K562 (cell line): ENCODE measurements around the gene TMEM187. TPM values are rescaled to one million over a fixed set of nuclear protein-coding genes. Genes with fewer than 3 reads are reported as not detected.

Experiments
- ARID1B ChIP-seq: fragments of 450-650 bp; IDR thresholded peaks from 2 replicates; pipeline ENCODE4 v1.6.1; 2016; ENCODE audit warnings: antibody characterized with exemption, mild to moderate bottlenecking, inconsistent platforms
- ATF3 ChIP-seq, 2 experiments: fragments of 450-650 bp in 1 of 2; sonication (generic) in 1 of 2; formaldehyde crosslinking in 1 of 2; IDR thresholded peaks in 1 of 2; conservative IDR thresholded peaks in 1 of 2; 2 replicates each; pipeline versions ENCODE4 v1.6.1 to v1.8.1; 2016 to 2023; ENCODE audit warnings: mild to moderate bottlenecking in 2 of 2, moderate library complexity in 2 of 2, inconsistent platforms in 1 of 2, missing genetic modification reagents in 1 of 2
- CBX8 ChIP-seq: fragments of 200-600 bp; sonication (generic); IDR thresholded peaks from 2 replicates; pipeline ENCODE4 v1.6.1; 2012; ENCODE audit warnings: borderline replicate concordance, mixed run types, low read depth, mild to moderate bottlenecking, moderate library complexity, mixed read lengths, low read length, control low read depth, inconsistent platforms; ENCODE audit not compliant: poor library complexity, severe bottlenecking; ENCODE audit errors: extremely low read depth
- CHD1 ChIP-seq: fragments of 200-600 bp; sonication (generic); IDR thresholded peaks from one replicate; pipeline ENCODE4 v1.6.1; 2012; ENCODE audit warnings: mild to moderate bottlenecking, moderate library complexity, low read length, inconsistent platforms
- CSDE1 ChIP-seq, 2 experiments: fragments of 450-650 bp; IDR thresholded peaks; 2 replicates each; pipeline ENCODE4 v1.6.1; 2016; ENCODE audit warnings: mild to moderate bottlenecking in 1 of 2
- DACH1 ChIP-seq: fragments of 450-650 bp; IDR thresholded peaks from 2 replicates; pipeline ENCODE4 v1.6.1; 2018; ENCODE audit not compliant: partially characterized antibody
- DNMT1 ChIP-seq: fragments of 450-650 bp; IDR thresholded peaks from 2 replicates; pipeline ENCODE4 v1.6.1; 2016; ENCODE audit warnings: antibody characterized with exemption, mild to moderate bottlenecking
- ETS2 ChIP-seq: IDR thresholded peaks from 2 replicates; pipeline ENCODE4 v1.6.1; 2016; ENCODE audit warnings: borderline replicate concordance, missing genetic modification characterization, mild to moderate bottlenecking, moderate library complexity, missing compliant biosample characterization; ENCODE audit not compliant: poor library complexity, severe bottlenecking
- GTF2F1 ChIP-seq: IDR thresholded peaks from 2 replicates; pipeline ENCODE4 v1.6.1; 2011; ENCODE audit warnings: low read depth, low read length, improper control_type of control experiment
- JUND ChIP-seq, 2 experiments: IDR thresholded peaks; 2 replicates in 1 of 2; 3 replicates in 1 of 2; pipeline ENCODE4 v1.6.1; 2011; ENCODE audit warnings: borderline replicate concordance in 2 of 2, low read depth in 2 of 2, low read length in 2 of 2, improper control_type of control experiment in 1 of 2, missing biosample characterization in 1 of 2, missing genetic modification characterization in 1 of 2, missing genetic modification reagents in 1 of 2
- KDM2B ChIP-seq: fragments of 250-450 bp; sonication (Bioruptor Pico); IDR thresholded peaks from 2 replicates; pipeline ENCODE4 v1.8.0; 2021; ENCODE audit warnings: mild to moderate bottlenecking, moderate library complexity
- NFE2 ChIP-seq: IDR thresholded peaks from 2 replicates; pipeline ENCODE4 v1.6.1; 2014; ENCODE audit warnings: antibody characterized with exemption, low read depth
- RNF2 ChIP-seq: sonication (generic); IDR thresholded peaks from 2 replicates; pipeline ENCODE4 v1.6.1; 2016
- RUNX1 ChIP-seq: sonication (generic); IDR thresholded peaks from 2 replicates; pipeline ENCODE4 v1.6.1; 2016; ENCODE audit warnings: antibody characterized with exemption, low read depth
- SAFB2 ChIP-seq: fragments of 200-400 bp; formaldehyde crosslinking; IDR thresholded peaks from 2 replicates; pipeline ENCODE4 v1.6.1; 2018; ENCODE audit warnings: borderline replicate concordance, low read length, low read depth, moderate library complexity; ENCODE audit not compliant: severe bottlenecking
- SMAD2 ChIP-seq: fragments of 150-350 bp; IDR thresholded peaks from 2 replicates; pipeline ENCODE4 v1.6.1; 2014; ENCODE audit warnings: low read depth, mild to moderate bottlenecking, low read length
- SNAPC5 ChIP-seq: fragments of 250-450 bp; sonication (Bioruptor Pico); IDR thresholded peaks from 2 replicates; pipeline ENCODE4 v1.8.0; 2021; ENCODE audit warnings: moderate library complexity, mild to moderate bottlenecking, inconsistent platforms
- TBL1XR1 ChIP-seq, 2 experiments: IDR thresholded peaks; 2 replicates each; pipeline ENCODE4 v1.6.1; 2012; ENCODE audit warnings: improper control_type of control experiment in 2 of 2, low read length in 2 of 2, mild to moderate bottlenecking in 1 of 2
- ZNF76 ChIP-seq: fragments of 250-450 bp; sonication (Bioruptor Pico); IDR thresholded peaks from 2 replicates; pipeline ENCODE4 v1.4.0; 2020; ENCODE audit warnings: mild to moderate bottlenecking, moderate library complexity, borderline replicate concordance
- polyA plus RNA-seq, 8 experiments: library from polyadenylated mRNA; depleted of rRNA in 4 of 8; stranded (reverse) in 5 of 8; unstranded in 3 of 8; fragments of >200 nt; fragmentation: Nextera tagmentation in 2 of 8; fragmentation: Illumina TruSeq in 1 of 8; extraction: Ambion mirVana in 2 of 8; extraction: Trizol in 1 of 8; gene quantifications; 2 replicates each; pipeline versions ENCODE4 v1.2.1 to v1.2.3, GENCODE V29; 2011 to 2014; ENCODE audit warnings: inconsistent platforms in 1 of 8, missing spikeins in 1 of 8
- total RNA-seq, 7 experiments: library from RNA; depleted of rRNA in 6 of 7; stranded (reverse); fragments of >200 nt in 6 of 7; fragmentation: Illumina TruSeq in 2 of 7; extraction: Trizol in 2 of 7; gene quantifications; 2 replicates each; pipeline versions ENCODE4 v1.2.1 to v1.2.3, GENCODE V29; 2011 to 2021; ENCODE audit warnings: low replicate concordance in 1 of 7
- TF ChIP-seq, protein P1 (sequence below): sonication (generic); formaldehyde crosslinking; IDR thresholded peaks from 2 replicates; pipeline ENCODE4 v1.9.0; 2022; ENCODE audit warnings: mild to moderate bottlenecking, missing genetic modification reagents
- TF ChIP-seq, protein P2 (sequence below): IDR thresholded peaks from 2 replicates; pipeline ENCODE4 v1.6.1; 2014; ENCODE audit warnings: antibody characterized with exemption
- TF ChIP-seq, protein P3 (sequence below): fragments of 450-650 bp; conservative IDR thresholded peaks from 2 replicates; pipeline ENCODE4 v1.6.1; 2016; ENCODE audit warnings: missing genetic modification characterization, low read depth, mild to moderate bottlenecking, control low read depth, missing compliant biosample characterization

The TMEM187 gene
- total and polyA plus RNA-seq, 9 of the 15 experiments (the other 6 are each of a cell fraction or from before 2014, with no cell fraction given), result 0.13 to 6.4 (median 1.6) TPM

DNA sequence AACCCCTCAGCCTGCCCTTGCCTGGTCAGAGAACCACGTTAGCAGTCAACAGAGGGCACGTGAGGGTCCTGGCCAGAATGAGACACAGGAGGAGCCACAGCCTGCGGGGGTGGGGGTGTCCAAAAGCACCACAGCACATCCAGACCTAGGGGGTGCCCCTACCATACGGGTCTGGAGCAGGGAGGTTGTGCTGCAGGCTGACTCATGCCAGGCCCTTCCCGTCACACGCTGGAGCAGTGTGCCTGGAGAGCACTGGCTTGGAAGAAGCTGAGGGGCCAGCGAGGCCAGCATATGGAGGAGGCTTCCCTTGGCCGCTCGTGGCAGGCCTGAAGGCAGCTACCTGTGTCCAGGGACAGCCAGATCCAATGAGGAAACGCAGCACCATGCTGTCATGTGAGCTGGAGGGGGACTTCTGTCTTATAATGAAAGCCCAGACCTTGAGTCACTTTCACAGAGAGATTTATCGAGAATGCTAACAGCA lies 48.6 kb downstream of the TMEM187 start (continued):
- TF ChIP-seq JUND (IDR thresholded peaks at IDR 0.05; ENCODE audit: borderline replicate concordance, low read depth, low read length), result 0 out of 2 replicates have a peak, but pooled peaks have one; percentile 3
- no peak for TF ChIP-seq JUND (tag; IDR thresholded peaks at IDR 0.05; ENCODE audit: borderline replicate concordance, low read depth, low read length)
- no peak for TF ChIP-seq GTF2F1
- TF ChIP-seq ARID1B, result no peak
- TF ChIP-seq ETS2 (tag), result no peak
- TF ChIP-seq RNF2, result no peak
- TF ChIP-seq RUNX1, result no peak
- peak; percentile 19; the same call in 1 of the 2 replicates for TF ChIP-seq ATF3 (IDR thresholded peaks at IDR 0.05)
- TF ChIP-seq ATF3 (CRISPR knock-in tag; conservative IDR thresholded peaks at IDR 0.05), result no peak
- no peak for TF ChIP-seq SMAD2
- no peak for TF ChIP-seq TBL1XR1 (IDR thresholded peaks at IDR 0.05; ENCODE audit: low read length in 2 of 2)
- TF ChIP-seq CHD1, result peak; percentile 38
- TF ChIP-seq, protein P1, sequence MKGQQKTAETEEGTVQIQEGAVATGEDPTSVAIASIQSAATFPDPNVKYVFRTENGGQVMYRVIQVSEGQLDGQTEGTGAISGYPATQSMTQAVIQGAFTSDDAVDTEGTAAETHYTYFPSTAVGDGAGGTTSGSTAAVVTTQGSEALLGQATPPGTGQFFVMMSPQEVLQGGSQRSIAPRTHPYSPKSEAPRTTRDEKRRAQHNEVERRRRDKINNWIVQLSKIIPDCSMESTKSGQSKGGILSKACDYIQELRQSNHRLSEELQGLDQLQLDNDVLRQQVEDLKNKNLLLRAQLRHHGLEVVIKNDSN (CRISPR knock-in tag), result 0 out of 2 replicates have a peak, but pooled peaks have one; percentile 18
- TF ChIP-seq SAFB2, result no peak
- TF ChIP-seq, protein P2, sequence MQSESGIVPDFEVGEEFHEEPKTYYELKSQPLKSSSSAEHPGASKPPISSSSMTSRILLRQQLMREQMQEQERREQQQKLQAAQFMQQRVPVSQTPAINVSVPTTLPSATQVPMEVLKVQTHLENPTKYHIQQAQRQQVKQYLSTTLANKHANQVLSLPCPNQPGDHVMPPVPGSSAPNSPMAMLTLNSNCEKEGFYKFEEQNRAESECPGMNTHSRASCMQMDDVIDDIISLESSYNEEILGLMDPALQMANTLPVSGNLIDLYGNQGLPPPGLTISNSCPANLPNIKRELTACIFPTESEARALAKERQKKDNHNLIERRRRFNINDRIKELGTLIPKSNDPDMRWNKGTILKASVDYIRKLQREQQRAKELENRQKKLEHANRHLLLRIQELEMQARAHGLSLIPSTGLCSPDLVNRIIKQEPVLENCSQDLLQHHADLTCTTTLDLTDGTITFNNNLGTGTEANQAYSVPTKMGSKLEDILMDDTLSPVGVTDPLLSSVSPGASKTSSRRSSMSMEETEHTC, result no peak
- TF ChIP-seq, protein P3, sequence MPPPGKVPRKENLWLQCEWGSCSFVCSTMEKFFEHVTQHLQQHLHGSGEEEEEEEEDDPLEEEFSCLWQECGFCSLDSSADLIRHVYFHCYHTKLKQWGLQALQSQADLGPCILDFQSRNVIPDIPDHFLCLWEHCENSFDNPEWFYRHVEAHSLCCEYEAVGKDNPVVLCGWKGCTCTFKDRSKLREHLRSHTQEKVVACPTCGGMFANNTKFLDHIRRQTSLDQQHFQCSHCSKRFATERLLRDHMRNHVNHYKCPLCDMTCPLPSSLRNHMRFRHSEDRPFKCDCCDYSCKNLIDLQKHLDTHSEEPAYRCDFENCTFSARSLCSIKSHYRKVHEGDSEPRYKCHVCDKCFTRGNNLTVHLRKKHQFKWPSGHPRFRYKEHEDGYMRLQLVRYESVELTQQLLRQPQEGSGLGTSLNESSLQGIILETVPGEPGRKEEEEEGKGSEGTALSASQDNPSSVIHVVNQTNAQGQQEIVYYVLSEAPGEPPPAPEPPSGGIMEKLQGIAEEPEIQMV (tag), result no peak
- no peak for TF ChIP-seq CSDE1 (IDR thresholded peaks at IDR 0.05)
- no peak for TF ChIP-seq SNAPC5 (CRISPR knock-in tag)
- TF ChIP-seq DNMT1, result no peak
- TF ChIP-seq CBX8, result no peak
- TF ChIP-seq DACH1, result no peak
- TF ChIP-seq ZNF76, result no peak
- TF ChIP-seq NFE2, result 0 out of 2 replicates have a peak, but pooled peaks have one; percentile 13
- no peak for TF ChIP-seq KDM2B (CRISPR knock-in tag)
